A673 (cell line): Measurements from ENCODE around the gene CCDC43.

Experiments
- EZH2 ChIP-seq: fragments of 200-600 bp; sonication (generic); IDR thresholded peaks from 2 replicates; pipeline ENCODE4 v1.6.1; 2017; ENCODE audit warnings: borderline replicate concordance, low read depth, mild to moderate bottlenecking, mixed read lengths, antibody characterized with exemption, low read length; ENCODE audit not compliant: poor library complexity, severe bottlenecking
- TF ChIP-seq, protein P1 (sequence below): fragments of 300-800, 200-600 bp; sonication (generic); conservative IDR thresholded peaks from 2 replicates; pipeline ENCODE4 v1.5.1; 2017; ENCODE audit warnings: low read depth, mild to moderate bottlenecking, antibody characterized with exemption, low read length, moderate library complexity, mixed read lengths

DNA sequence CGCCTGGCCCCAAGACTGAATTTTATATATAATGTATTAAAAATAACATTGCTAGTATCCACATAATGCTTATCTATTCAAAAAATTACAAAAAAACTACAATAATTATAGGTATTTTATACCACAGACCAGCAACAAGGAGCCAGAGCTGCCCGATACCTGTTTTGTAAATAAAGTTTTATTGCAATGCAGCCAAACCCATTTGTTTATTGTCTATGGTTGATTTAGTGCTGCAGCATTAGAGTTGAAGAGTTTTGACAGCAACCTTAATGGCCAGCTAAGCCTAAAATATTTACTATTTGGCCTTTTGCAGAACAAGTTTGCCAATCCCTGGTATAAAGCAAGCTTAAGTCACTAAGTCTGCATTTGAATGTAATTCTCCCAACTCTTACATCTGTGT, 27.7 kb downstream of the CCDC43 start:
- TF ChIP-seq, protein P1, sequence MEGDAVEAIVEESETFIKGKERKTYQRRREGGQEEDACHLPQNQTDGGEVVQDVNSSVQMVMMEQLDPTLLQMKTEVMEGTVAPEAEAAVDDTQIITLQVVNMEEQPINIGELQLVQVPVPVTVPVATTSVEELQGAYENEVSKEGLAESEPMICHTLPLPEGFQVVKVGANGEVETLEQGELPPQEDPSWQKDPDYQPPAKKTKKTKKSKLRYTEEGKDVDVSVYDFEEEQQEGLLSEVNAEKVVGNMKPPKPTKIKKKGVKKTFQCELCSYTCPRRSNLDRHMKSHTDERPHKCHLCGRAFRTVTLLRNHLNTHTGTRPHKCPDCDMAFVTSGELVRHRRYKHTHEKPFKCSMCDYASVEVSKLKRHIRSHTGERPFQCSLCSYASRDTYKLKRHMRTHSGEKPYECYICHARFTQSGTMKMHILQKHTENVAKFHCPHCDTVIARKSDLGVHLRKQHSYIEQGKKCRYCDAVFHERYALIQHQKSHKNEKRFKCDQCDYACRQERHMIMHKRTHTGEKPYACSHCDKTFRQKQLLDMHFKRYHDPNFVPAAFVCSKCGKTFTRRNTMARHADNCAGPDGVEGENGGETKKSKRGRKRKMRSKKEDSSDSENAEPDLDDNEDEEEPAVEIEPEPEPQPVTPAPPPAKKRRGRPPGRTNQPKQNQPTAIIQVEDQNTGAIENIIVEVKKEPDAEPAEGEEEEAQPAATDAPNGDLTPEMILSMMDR, result no peak
- TF ChIP-seq EZH2, result no peak
